Breast epithelium (tissue), 4 donors: ENCODE measurements around the gene CABLES1. TPM values are rescaled to one million over a fixed set of nuclear protein-coding genes. Genes with fewer than 3 reads are reported as not detected.

ENCODE experiments used
- DNase-seq, 2 donors: peaks; one replicate each; pipeline ENCODE4 v3.0.0-alpha.2; 2019; ENCODE audit warnings: low spot score in 2 of 2
- H3K27ac ChIP-seq, 2 donors: fragments of 200-600 bp; sonication (generic) in 1 of 2; one replicate each; pipeline ENCODE4 v1.5.1; 2016 to 2019; ENCODE audit warnings: mild to moderate bottlenecking in 1 of 2
- H3K27me3 ChIP-seq, 2 donors: fragments of 200-600 bp; sonication (generic) in 1 of 2; one replicate each; pipeline versions ENCODE4 v1.5.1 to v1.6.0; 2017 to 2019; ENCODE audit warnings: control low read depth in 1 of 2, mild to moderate bottlenecking in 1 of 2
- H3K36me3 ChIP-seq: fragments of 200-600 bp; one replicate; pipeline ENCODE4 v1.5.1; 2019
- H3K4me1 ChIP-seq, 2 donors: fragments of 200-600 bp; sonication (generic); one replicate each; pipeline ENCODE4 v1.5.1; 2016 to 2019; ENCODE audit warnings: control low read depth in 1 of 2
- H3K4me3 ChIP-seq, 3 donors: fragments of 200-600 bp; sonication (generic); 1 replicate in 2 of 3; 2 replicates in 1 of 3; pipeline ENCODE4 v1.5.1; 2016 to 2019; ENCODE audit warnings: mild to moderate bottlenecking in 3 of 3, moderate library complexity in 2 of 3
- H3K9me3 ChIP-seq, 2 donors: fragments of 200-600 bp; sonication (generic) in 1 of 2; one replicate each; pipeline ENCODE4 v1.5.1; 2016 to 2019; ENCODE audit warnings: control low read depth in 1 of 2
- POLR2A ChIP-seq: fragments of 450-650 bp; IDR thresholded peaks from one replicate; pipeline ENCODE4 v1.6.1; 2016; ENCODE audit warnings: antibody characterized with exemption, mild to moderate bottlenecking, moderate library complexity
- POLR2AphosphoS5 ChIP-seq, 3 donors: sonication (generic); formaldehyde crosslinking; IDR thresholded peaks; one replicate each; pipeline ENCODE4 v1.6.1; 2017; ENCODE audit warnings: antibody characterized with exemption in 3 of 3
- intact Hi-C: fragments of 100-400 bp; cut with DNase I; formaldehyde crosslinking; loops from one replicate; pipeline ENCODE4 v1.15.1; 2023; ENCODE audit warnings: low total_unique reads
- total RNA-seq, 3 donors: library from RNA; depleted of rRNA; stranded (reverse); fragments of >200 nt; gene quantifications; one replicate each; pipeline ENCODE4 v1.1.0, GENCODE V29; 2016
- TF ChIP-seq, protein P1 (sequence below), 3 donors: fragments of 450-650 bp; IDR thresholded peaks; one replicate each; pipeline ENCODE4 v1.5.1; 2016 to 2017; ENCODE audit warnings: antibody characterized with exemption in 3 of 3, mild to moderate bottlenecking in 3 of 3, moderate library complexity in 3 of 3

CABLES1 gene
- total RNA-seq, 3 donors from 2014 or later = 18.1 to 28.7 (median 22.3) TPM

- no peak overlapping the region for H3K27ac ChIP-seq
- DNase-seq = no peak
- no peaks in the 10 kb centered on the region for H3K9me3 ChIP-seq
- no peak for TF ChIP-seq POLR2A
- no peak for TF ChIP-seq POLR2AphosphoS5 (IDR thresholded peaks at IDR 0.05)
- TF ChIP-seq, protein P1, sequence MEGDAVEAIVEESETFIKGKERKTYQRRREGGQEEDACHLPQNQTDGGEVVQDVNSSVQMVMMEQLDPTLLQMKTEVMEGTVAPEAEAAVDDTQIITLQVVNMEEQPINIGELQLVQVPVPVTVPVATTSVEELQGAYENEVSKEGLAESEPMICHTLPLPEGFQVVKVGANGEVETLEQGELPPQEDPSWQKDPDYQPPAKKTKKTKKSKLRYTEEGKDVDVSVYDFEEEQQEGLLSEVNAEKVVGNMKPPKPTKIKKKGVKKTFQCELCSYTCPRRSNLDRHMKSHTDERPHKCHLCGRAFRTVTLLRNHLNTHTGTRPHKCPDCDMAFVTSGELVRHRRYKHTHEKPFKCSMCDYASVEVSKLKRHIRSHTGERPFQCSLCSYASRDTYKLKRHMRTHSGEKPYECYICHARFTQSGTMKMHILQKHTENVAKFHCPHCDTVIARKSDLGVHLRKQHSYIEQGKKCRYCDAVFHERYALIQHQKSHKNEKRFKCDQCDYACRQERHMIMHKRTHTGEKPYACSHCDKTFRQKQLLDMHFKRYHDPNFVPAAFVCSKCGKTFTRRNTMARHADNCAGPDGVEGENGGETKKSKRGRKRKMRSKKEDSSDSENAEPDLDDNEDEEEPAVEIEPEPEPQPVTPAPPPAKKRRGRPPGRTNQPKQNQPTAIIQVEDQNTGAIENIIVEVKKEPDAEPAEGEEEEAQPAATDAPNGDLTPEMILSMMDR (IDR thresholded peaks at IDR 0.05) = no peak
- H3K4me1 ChIP-seq = no peaks in the 10 kb centered on the region
- intact Hi-C loops = no loop called here
- no peak overlapping the region for H3K4me3 ChIP-seq
- no peaks in the 10 kb centered on the region for H3K36me3 ChIP-seq
- no peaks in the 10 kb centered on the region for H3K27me3 ChIP-seq
These were observed 172.4 kb downstream of the CABLES1 start for GRCh38 chr18:23307567-23308295.

Other genes starting within 250 kb of the CABLES1 start
- gene RBBP8, start 202.2 kb upstream of the CABLES1 start, total RNA-seq = 100 to 1,000 TPM in 1 of 3 donors, 10 to 100 TPM in 2; 19.4 to 117 (median 76.4) TPM